Choroid plexus epithelial cell (primary cell): ENCODE measurements around the gene CACNA2D3.

Experiments
- DNase-seq: peaks from one replicate; pipeline ENCODE4 v3.0.0-alpha.2; 2010; ENCODE audit warnings: low read depth
- H3K4me3 ChIP-seq: 2 replicates; pipeline ENCODE4 v1.5.1; 2011; ENCODE audit warnings: low read depth, mild to moderate bottlenecking, control low read depth, low read length, moderate library complexity
- CTCF ChIP-seq: conservative IDR thresholded peaks from 2 replicates; pipeline ENCODE4 v1.5.1; 2011; ENCODE audit warnings: low read depth, mild to moderate bottlenecking, control low read depth, inconsistent platforms, low read length, moderate library complexity

The CACNA2D3 gene

GRCh38 chr3:54213907-54214306, 91.6 kb downstream of the CACNA2D3 start:
- no peak overlapping the region for H3K4me3 ChIP-seq
- TF ChIP-seq CTCF = no peak
- peak; percentile 1 for DNase-seq

GRCh38 chr3:54214845-54215244, 92.5 kb downstream of the CACNA2D3 start:
- DNase-seq = no peak
- TF ChIP-seq CTCF = no peak
- no peak overlapping the region for H3K4me3 ChIP-seq

- TF ChIP-seq CTCF = no peak
- H3K4me3 ChIP-seq = no peak overlapping the region
- DNase-seq = no peak
Observed at GRCh38 chr3:54215521-54215920, 93.2 kb downstream of the CACNA2D3 start.

GRCh38 chr3:54217828-54218227, 95.5 kb downstream of the CACNA2D3 start:
- H3K4me3 ChIP-seq = no peak overlapping the region
- DNase-seq = no peak
- no peak for TF ChIP-seq CTCF

- no peak overlapping the region for H3K4me3 ChIP-seq
- no peak for DNase-seq
- TF ChIP-seq CTCF = no peak
Observed at GRCh38 chr3:54222316-54222715, 100.0 kb downstream of the CACNA2D3 start.

GRCh38 chr3:54223063-54223462, 100.7 kb downstream of the CACNA2D3 start:
- no peak for DNase-seq
- no peak overlapping the region for H3K4me3 ChIP-seq
- no peak for TF ChIP-seq CTCF

- H3K4me3 ChIP-seq = no peak overlapping the region
- TF ChIP-seq CTCF = no peak
- no peak for DNase-seq
Observed at GRCh38 chr3:54225841-54226528, 103.6 kb downstream of the CACNA2D3 start.
